B cell (primary cell): ENCODE data around the gene ALOX15B. TPM values are rescaled to one million over a fixed set of nuclear protein-coding genes. Genes with fewer than 3 reads are reported as not detected.

Experiments used
- ATAC-seq: fragments of 200-7000 bp; cut with Tn5 transposase; one replicate; pipeline ENCODE4 v1.10.0; 2021; ENCODE audit warnings: low read depth, mild to moderate bottlenecking, moderate number of reproducible peaks, moderate library complexity
- CTCF ChIA-PET: fragments of 350-600 bp; sonication (Branson Sonifier 250); formaldehyde crosslinking; loops from one replicate; lab custom pipeline; 2021; ENCODE audit warnings: antibody characterized with exemption, inconsistent platforms; lab: Charles Lee
- POLR2A ChIA-PET: fragments of 350-600 bp; sonication (Branson Sonifier 250); formaldehyde crosslinking; loops from one replicate; lab custom pipeline; 2021; ENCODE audit warnings: antibody characterized with exemption; lab: Charles Lee
- DNase-seq: peaks from one replicate; pipeline ENCODE4 v3.0.0; 2013
- H2AFZ ChIP-seq: 2 replicates; pipeline ENCODE4 v1.6.1; 2012; ENCODE audit warnings: mild to moderate bottlenecking, low read depth, low read length; ENCODE audit not compliant: insufficient read depth, poor library complexity, severe bottlenecking
- H3K27ac ChIP-seq, 2 donors: 1 replicate in 1 of 2; 2 replicates in 1 of 2; pipeline ENCODE4 v1.5.1; 2012 to 2013; ENCODE audit warnings: low read length in 2 of 2, mild to moderate bottlenecking in 2 of 2, moderate library complexity in 1 of 2
- H3K27me3 ChIP-seq, 4 experiments: fragments of 200-600 bp in 1 of 4; sonication (generic) in 1 of 4; replicated peaks in 1 of 4; 1 replicate in 2 of 4; 2 replicates in 2 of 4; pipeline versions ENCODE4 v1.6.1 to v1.7.0; 2013 to 2016; ENCODE audit warnings: low read length in 3 of 4, mild to moderate bottlenecking in 2 of 4, mixed read lengths in 1 of 4, moderate library complexity in 1 of 4; ENCODE audit not compliant: insufficient read depth in 4 of 4, control insufficient read depth in 3 of 4; ENCODE audit errors: control extremely low read depth in 1 of 4
- H3K36me3 ChIP-seq, 2 experiments: replicated peaks in 1 of 2; 1 replicate in 1 of 2; 2 replicates in 1 of 2; pipeline versions ENCODE4 v1.6.1 to v1.7.1; 2013; ENCODE audit warnings: low read length in 1 of 2; ENCODE audit not compliant: insufficient read depth in 2 of 2, control insufficient read depth in 1 of 2; ENCODE audit errors: control extremely low read depth in 1 of 2, extremely low read depth in 1 of 2
- H3K4me1 ChIP-seq, 2 donors: fragments of 200-600 bp in 1 of 2; sonication (generic) in 1 of 2; 1 replicate in 1 of 2; 2 replicates in 1 of 2; pipeline versions ENCODE4 v1.5.1 to v1.6.1; 2013 to 2017; ENCODE audit warnings: low read length in 2 of 2; ENCODE audit not compliant: control insufficient read depth in 2 of 2, insufficient read depth in 2 of 2
- H3K4me2 ChIP-seq: replicated peaks from 2 replicates; pipeline ENCODE3; 2012; ENCODE audit warnings: mild to moderate bottlenecking, low read depth, low read length; ENCODE audit not compliant: poor library complexity, severe bottlenecking
- H3K4me3 ChIP-seq, 5 experiments: fragments of 200-600 bp in 1 of 5; sonication (generic) in 1 of 5; 1 replicate in 3 of 5; 2 replicates in 2 of 5; pipeline versions ENCODE4 v1.5.1 to v1.7.0; 2011 to 2016; ENCODE audit warnings: low read length in 4 of 5, mild to moderate bottlenecking in 4 of 5, low read depth in 2 of 5, control low read depth in 1 of 5, moderate library complexity in 1 of 5; ENCODE audit not compliant: insufficient read depth in 1 of 5; ENCODE audit errors: control extremely low read depth in 1 of 5, extremely low read depth in 1 of 5
- H3K79me2 ChIP-seq: fragments of 200-600 bp; sonication (generic); one replicate; pipeline ENCODE4 v1.6.0; 2016; ENCODE audit warnings: low read length; ENCODE audit not compliant: control insufficient read depth, insufficient read depth
- H3K9ac ChIP-seq: fragments of 200-600 bp; sonication (generic); 2 replicates; pipeline ENCODE4 v1.6.1; 2017; ENCODE audit warnings: mild to moderate bottlenecking, low read length, moderate library complexity
- H3K9me3 ChIP-seq, 3 donors: one replicate each; pipeline versions ENCODE4 v1.6.1 to v1.7.1; 2013; ENCODE audit warnings: low read length in 2 of 3; ENCODE audit not compliant: control insufficient read depth in 2 of 3, insufficient read depth in 1 of 3; ENCODE audit errors: control extremely low read depth in 1 of 3
- H4K20me1 ChIP-seq: 2 replicates; pipeline ENCODE4 v1.6.0; 2012; ENCODE audit warnings: mild to moderate bottlenecking, low read length; ENCODE audit not compliant: insufficient read depth, control insufficient read depth, poor library complexity, severe bottlenecking
- H3K27ac Mint-ChIP-seq: one replicate; pipeline ENCODE4 v1.8.0; 2021; ENCODE audit warnings: mixed read lengths
- H3K27me3 Mint-ChIP-seq: one replicate; pipeline ENCODE4 v1.8.0; 2021; ENCODE audit warnings: mixed read lengths
- H3K4me1 Mint-ChIP-seq: one replicate; pipeline ENCODE4 v1.8.0; 2021; ENCODE audit warnings: mixed read lengths
- H3K4me3 Mint-ChIP-seq: one replicate; pipeline ENCODE4 v1.8.0; 2021; ENCODE audit warnings: mixed read lengths
- H3K9me3 Mint-ChIP-seq: one replicate; pipeline ENCODE4 v1.8.0; 2022; ENCODE audit warnings: mixed read lengths; ENCODE audit not compliant: insufficient read depth
- EZH2 ChIP-seq: IDR thresholded peaks from 2 replicates; pipeline ENCODE4 v1.6.1; 2012; ENCODE audit warnings: borderline replicate concordance, low read depth, mild to moderate bottlenecking, moderate library complexity, low read length; ENCODE audit not compliant: insufficient read depth, poor library complexity, severe bottlenecking
- WGBS: methylation state at CpG from one replicate; pipeline ENCODE4 v1.1.5; 2013; ENCODE audit warnings: missing lambda C conversion rate; ENCODE audit not compliant: insufficient coverage; 5-methylcytosine and 5-hydroxymethylcytosine counted together
- intact Hi-C: fragments of 100-400 bp; cut with micrococcal nuclease; formaldehyde crosslinking; loops from one replicate; pipeline ENCODE4 v1.10.0; 2022
- polyA plus RNA-seq: library from polyadenylated mRNA; depleted of rRNA; stranded (reverse); fragments of >200 nt; gene quantifications from 2 replicates; pipeline ENCODE4 v1.2.3, GENCODE V29; 2012
- total RNA-seq, 2 donors: library from RNA; stranded (reverse); fragments of 120-200 nt in 1 of 2; gene quantifications; 1 replicate in 1 of 2; 2 replicates in 1 of 2; pipeline versions ENCODE4 v1.2.3 to v1.2.4, GENCODE V29; 2013 to 2022
- TF ChIP-seq, protein P1 (sequence below): fragments of 200-600 bp; IDR thresholded peaks from one replicate; pipeline ENCODE4 v1.8.0; 2022; ENCODE audit warnings: antibody characterized with exemption, mild to moderate bottlenecking

Gene ALOX15B
- total and polyA plus RNA-seq, 2 donors (not counting 1 experiment from before 2014, with no cell fraction given) = 0.03 TPM; not detected in 1

- TF ChIP-seq, protein P1, sequence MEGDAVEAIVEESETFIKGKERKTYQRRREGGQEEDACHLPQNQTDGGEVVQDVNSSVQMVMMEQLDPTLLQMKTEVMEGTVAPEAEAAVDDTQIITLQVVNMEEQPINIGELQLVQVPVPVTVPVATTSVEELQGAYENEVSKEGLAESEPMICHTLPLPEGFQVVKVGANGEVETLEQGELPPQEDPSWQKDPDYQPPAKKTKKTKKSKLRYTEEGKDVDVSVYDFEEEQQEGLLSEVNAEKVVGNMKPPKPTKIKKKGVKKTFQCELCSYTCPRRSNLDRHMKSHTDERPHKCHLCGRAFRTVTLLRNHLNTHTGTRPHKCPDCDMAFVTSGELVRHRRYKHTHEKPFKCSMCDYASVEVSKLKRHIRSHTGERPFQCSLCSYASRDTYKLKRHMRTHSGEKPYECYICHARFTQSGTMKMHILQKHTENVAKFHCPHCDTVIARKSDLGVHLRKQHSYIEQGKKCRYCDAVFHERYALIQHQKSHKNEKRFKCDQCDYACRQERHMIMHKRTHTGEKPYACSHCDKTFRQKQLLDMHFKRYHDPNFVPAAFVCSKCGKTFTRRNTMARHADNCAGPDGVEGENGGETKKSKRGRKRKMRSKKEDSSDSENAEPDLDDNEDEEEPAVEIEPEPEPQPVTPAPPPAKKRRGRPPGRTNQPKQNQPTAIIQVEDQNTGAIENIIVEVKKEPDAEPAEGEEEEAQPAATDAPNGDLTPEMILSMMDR = peak; percentile 61
- TF ChIP-seq EZH2 = no peak
- H3K9ac ChIP-seq = peak overlapping the region; percentile 53
- H3K4me3 ChIP-seq = peak overlapping the region in 4 of 5 experiments; percentile 23 to 54 (median 42)
- H3K27me3 ChIP-seq = peaks cover 0 to 61% (median 20%) of the 10 kb centered on the region in 4 experiments
- ChIA-PET CTCF (interaction anchor here (1.3 to 2.1 kb wide), 4 partner anchors 40 to 74 kb away, joined by 4 to 9 read pairs (median 4); no protein-coding TSS in a partner anchor), POLR2A (no interaction called here)
- H3K4me3 Mint-ChIP-seq = peak overlapping the region; percentile 76
- peaks cover 27 to 28% of the 10 kb centered on the region in 2 donors for H3K4me1 ChIP-seq
- H3K36me3 ChIP-seq = no peaks in the 10 kb centered on the region
- no peaks in the 10 kb centered on the region for H3K79me2 ChIP-seq
- H2AFZ ChIP-seq = peak overlapping the region; percentile 75
- H3K9me3 Mint-ChIP-seq = no peaks in the 10 kb centered on the region
- no peaks in the 10 kb centered on the region for H4K20me1 ChIP-seq
- peaks cover 25% of the 10 kb centered on the region for H3K4me1 Mint-ChIP-seq
- peak overlapping the region; percentile 93 for H3K4me2 ChIP-seq
- H3K9me3 ChIP-seq = peaks cover 0 to 5% (median 0%) of the 10 kb centered on the region in 3 donors
- WGBS = 14% methylated on average over 8 of the region's 12 CpGs
- peaks cover 66% of the 10 kb centered on the region for H3K27me3 Mint-ChIP-seq
- no peak overlapping the region for H3K27ac ChIP-seq
- ATAC-seq = peak; percentile 64
- peak; percentile 58 for DNase-seq
- no peak overlapping the region for H3K27ac Mint-ChIP-seq
- intact Hi-C loops = loop anchor here (1.0 kb wide), 1 partner anchor 40 kb away; no protein-coding TSS in a partner anchor
Observed at GRCh38 chr17:8016632-8017424, 22.0 kb upstream of the ALOX15B start.

- H3K27me3 Mint-ChIP-seq = peaks cover 59% of the 10 kb centered on the region
- no peak overlapping the region for H3K9ac ChIP-seq
- intact Hi-C loops = no loop called here
Observed at GRCh38 chr17:8018436-8018835, 20.4 kb upstream of the ALOX15B start.

More at GRCh38 chr17:8018436-8018835, 20.4 kb upstream of the ALOX15B start:
- no peak overlapping the region for H3K27ac Mint-ChIP-seq
- no peaks in the 10 kb centered on the region for H3K9me3 Mint-ChIP-seq
- peaks cover 21% of the 10 kb centered on the region for H3K4me1 Mint-ChIP-seq
- ChIA-PET CTCF (interaction anchor here (0.5 to 2.1 kb wide), 5 partner anchors 14 to 42 kb away, joined by 3 to 5 read pairs (median 4); no protein-coding TSS in a partner anchor), POLR2A (no interaction called here)
- 50% methylated on average over 1 of the region's 3 CpGs for WGBS
- H3K4me3 ChIP-seq = no peak overlapping the region
- DNase-seq (no peak), ATAC-seq (no peak)
- H3K36me3 ChIP-seq = no peaks in the 10 kb centered on the region
- H3K4me2 ChIP-seq = no peak overlapping the region
- peaks cover 0 to 54% (median 20%) of the 10 kb centered on the region in 4 experiments for H3K27me3 ChIP-seq
- H3K27ac ChIP-seq = no peak overlapping the region
- peaks cover 0 to 5% (median 0%) of the 10 kb centered on the region in 3 donors for H3K9me3 ChIP-seq
- no peaks in the 10 kb centered on the region for H3K79me2 ChIP-seq
- no peak overlapping the region for H2AFZ ChIP-seq
- H3K4me3 Mint-ChIP-seq = no peak overlapping the region
- no peaks in the 10 kb centered on the region for H4K20me1 ChIP-seq
- peaks cover 19 to 20% of the 10 kb centered on the region in 2 donors for H3K4me1 ChIP-seq
- no peak for TF ChIP-seq EZH2
- TF ChIP-seq, protein P1 = no peak
